Ectodermal cell (in vitro differentiated cells): ENCODE measurements around the gene ACTR6.

Source experiments
- H3K27ac ChIP-seq: 2 replicates; pipeline ENCODE4 v1.7.0; 2013; ENCODE audit warnings: mild to moderate bottlenecking, low read depth, low read length; ENCODE audit not compliant: insufficient read depth, poor library complexity, severe bottlenecking
- H3K27me3 ChIP-seq: 2 replicates; pipeline ENCODE4 v1.7.0; 2013; ENCODE audit warnings: mild to moderate bottlenecking, low read length; ENCODE audit not compliant: insufficient read depth, control insufficient read depth, poor library complexity, severe bottlenecking
- H3K36me3 ChIP-seq: one replicate; pipeline ENCODE4 v1.7.0; 2013; ENCODE audit warnings: low read length; ENCODE audit not compliant: control insufficient read depth, insufficient read depth
- H3K4me1 ChIP-seq: one replicate; pipeline ENCODE4 v1.7.0; 2013; ENCODE audit warnings: low read length; ENCODE audit not compliant: control insufficient read depth, insufficient read depth
- H3K4me3 ChIP-seq: 2 replicates; pipeline ENCODE4 v1.7.0; 2013; ENCODE audit warnings: low read depth, low read length, control low read depth; ENCODE audit not compliant: insufficient read depth
- H3K9me3 ChIP-seq: 2 replicates; pipeline ENCODE4 v1.7.0; 2013; ENCODE audit warnings: mild to moderate bottlenecking, low read length, moderate library complexity; ENCODE audit not compliant: control insufficient read depth
- WGBS, 2 experiments: methylation state at CpG; one replicate each; pipeline ENCODE4 v1.1.7; 2013; ENCODE audit warnings: missing lambda C conversion rate in 2 of 2; 5-methylcytosine and 5-hydroxymethylcytosine counted together

ACTR6 gene

GRCh38 chr12:100199347-100200149 is 1.1 kb upstream of the ACTR6 start:
- H3K9me3 ChIP-seq, result no peaks in the 10 kb centered on the region
- WGBS, 2 experiments, result 1% methylated on average over 79 of the region's 79 CpGs
- no peak overlapping the region for H3K27ac ChIP-seq
- no peaks in the 10 kb centered on the region for H3K36me3 ChIP-seq
- H3K27me3 ChIP-seq, result no peaks in the 10 kb centered on the region
- peaks cover 4% of the 10 kb centered on the region for H3K4me1 ChIP-seq
- peak overlapping the region; percentile 83 for H3K4me3 ChIP-seq

DNA sequence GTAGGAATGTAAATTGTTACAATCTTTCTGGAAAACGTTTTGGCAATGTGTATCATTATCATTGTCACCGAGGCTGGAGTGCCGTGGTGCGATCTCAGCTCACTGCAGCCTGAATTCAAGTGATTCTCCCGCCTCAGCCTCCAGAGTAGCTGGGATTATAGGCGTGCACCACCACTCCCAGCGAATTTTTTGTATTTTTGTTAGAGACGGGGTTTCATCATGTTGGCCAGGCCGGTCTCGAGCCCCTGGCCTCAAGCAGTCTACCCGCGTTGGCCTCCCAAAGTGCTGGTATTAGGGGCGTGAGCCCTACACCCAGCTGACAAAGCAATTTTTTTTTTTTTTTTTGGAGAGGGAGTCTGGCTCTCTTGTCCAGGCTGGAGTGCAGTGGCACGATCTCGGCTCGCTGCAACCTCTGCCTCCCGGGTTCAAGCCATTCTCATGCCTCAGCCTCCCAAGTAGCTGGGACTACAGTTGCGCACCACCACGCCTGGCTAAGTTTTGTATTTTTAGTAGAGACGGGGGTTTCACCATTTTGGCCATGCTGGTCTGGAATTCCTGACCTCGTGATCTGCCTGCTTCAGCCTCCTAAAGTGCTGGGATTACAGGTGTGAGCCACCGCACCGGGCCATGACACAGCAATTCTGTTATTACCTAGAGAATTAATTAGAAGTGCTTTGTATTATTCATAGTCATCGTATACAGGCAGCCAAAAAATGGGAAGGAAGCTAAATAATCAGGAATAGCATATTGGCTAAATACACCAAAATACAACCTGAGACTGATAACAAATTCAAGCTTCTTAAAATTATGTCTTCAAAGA is 1.2 kb downstream of the ACTR6 start:
- 88 to 90% methylated on average over 24 of the region's 24 CpGs for WGBS, 2 experiments
- Histone ChIP-seq H3K27me3 (no peaks in the 10 kb centered on the region), H3K36me3 (no peaks in the 10 kb centered on the region), H3K4me3 (peak overlapping the region; percentile 83), H3K4me1 (peaks cover 4% of the 10 kb centered on the region), H3K9me3 (no peaks in the 10 kb centered on the region), H3K27ac (no peak overlapping the region)

DNA sequence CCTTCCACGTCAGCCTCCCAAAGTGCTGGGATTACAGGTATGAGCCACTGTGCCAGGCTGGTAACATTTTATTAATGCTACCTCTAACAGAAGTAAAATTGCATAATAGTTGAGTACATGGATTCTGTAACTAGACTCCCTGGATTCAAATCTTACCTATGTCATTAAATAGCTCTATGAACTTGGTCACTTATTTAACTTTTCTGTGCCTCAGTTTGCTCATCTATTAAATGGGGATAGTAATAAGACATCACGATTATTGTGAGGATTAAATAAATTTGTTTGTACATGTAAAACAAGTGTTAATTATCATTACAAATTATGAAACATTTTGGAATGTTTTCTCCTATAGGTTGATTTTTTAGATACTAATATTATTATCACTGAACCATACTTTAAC is 6.7 kb downstream of the ACTR6 start:
- Histone ChIP-seq H3K4me3 (no peak overlapping the region), H3K27ac (no peak overlapping the region), H3K4me1 (no peaks in the 10 kb centered on the region), H3K27me3 (no peaks in the 10 kb centered on the region), H3K36me3 (peaks cover 17% of the 10 kb centered on the region), H3K9me3 (no peaks in the 10 kb centered on the region)
- WGBS, 2 experiments, result 100% methylated on average over 1 of the region's 2 CpGs

- WGBS, 2 experiments, result 92 to 94% methylated on average over 5 of the region's 5 CpGs
- Histone ChIP-seq H3K4me1 (no peaks in the 10 kb centered on the region), H3K4me3 (no peak overlapping the region), H3K36me3 (peaks cover 24% of the 10 kb centered on the region), H3K9me3 (no peaks in the 10 kb centered on the region), H3K27ac (no peak overlapping the region), H3K27me3 (no peaks in the 10 kb centered on the region)
These were observed 8.2 kb downstream of the ACTR6 start for GRCh38 chr12:100208834-100209233.

DNA sequence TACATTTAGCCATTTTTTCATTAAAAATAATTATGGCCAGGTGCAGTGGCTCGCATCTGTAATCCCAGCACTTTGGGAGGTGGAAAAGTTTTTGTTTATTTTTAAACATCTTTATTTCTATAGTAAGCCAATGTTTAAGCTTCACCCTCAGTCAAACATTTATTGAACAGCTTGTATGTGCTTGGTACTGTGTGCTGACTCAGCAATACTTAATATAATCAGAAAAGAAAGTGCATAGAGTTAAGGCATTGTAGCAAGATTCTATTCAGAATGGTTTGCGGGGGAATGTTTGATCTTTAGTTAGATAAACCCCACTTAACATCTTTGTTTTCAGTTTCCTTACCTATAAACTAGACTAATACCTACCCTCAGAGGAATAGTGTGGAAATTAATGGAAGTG is 11.1 kb downstream of the ACTR6 start:
- H3K27me3 ChIP-seq, result no peaks in the 10 kb centered on the region
- H3K27ac ChIP-seq, result no peak overlapping the region
- no peaks in the 10 kb centered on the region for H3K9me3 ChIP-seq
- 100% methylated on average over 1 of the region's 2 CpGs; no CpG with 5 or more reads in 1 of the 2 experiments for WGBS, 2 experiments
- H3K36me3 ChIP-seq, result peaks cover 30% of the 10 kb centered on the region
- no peak overlapping the region for H3K4me3 ChIP-seq
- no peaks in the 10 kb centered on the region for H3K4me1 ChIP-seq

GRCh38 chr12:100213016-100213891 is 12.6 kb downstream of the ACTR6 start:
- Histone ChIP-seq H3K27ac (no peak overlapping the region), H3K36me3 (peaks cover 30% of the 10 kb centered on the region), H3K4me1 (no peaks in the 10 kb centered on the region), H3K9me3 (no peaks in the 10 kb centered on the region), H3K4me3 (no peak overlapping the region), H3K27me3 (no peaks in the 10 kb centered on the region)
- WGBS, 2 experiments, result 91 to 92% methylated on average over 4 to 5 of the region's 5 CpGs

DNA sequence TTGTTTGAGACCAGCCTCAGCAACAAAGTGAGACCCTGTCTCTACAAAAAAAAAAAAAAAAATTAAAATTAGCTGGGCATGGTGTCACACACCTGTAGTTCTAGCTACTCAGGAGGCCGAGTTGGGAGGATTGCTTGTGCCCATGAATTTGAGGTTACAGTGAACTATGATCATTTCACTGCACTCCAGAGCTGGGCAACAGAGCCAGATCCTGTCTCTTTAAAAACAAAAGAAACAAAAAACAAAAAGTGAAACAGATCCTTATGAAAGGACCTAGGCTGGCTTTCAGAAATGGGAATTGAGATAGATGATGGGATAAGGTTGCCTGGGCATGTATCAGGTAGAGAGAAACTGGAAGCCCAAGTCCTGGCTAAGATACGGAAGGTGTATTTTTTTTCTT is 13.9 kb downstream of the ACTR6 start:
- H3K4me3 ChIP-seq, result no peak overlapping the region
- WGBS, 2 experiments, result 94 to 95% methylated on average over 1 of the region's 2 CpGs
- no peaks in the 10 kb centered on the region for H3K4me1 ChIP-seq
- H3K27me3 ChIP-seq, result no peaks in the 10 kb centered on the region
- H3K36me3 ChIP-seq, result peaks cover 23% of the 10 kb centered on the region
- no peak overlapping the region for H3K27ac ChIP-seq
- no peaks in the 10 kb centered on the region for H3K9me3 ChIP-seq

- Histone ChIP-seq H3K4me3 (no peak overlapping the region), H3K36me3 (peaks cover 21% of the 10 kb centered on the region)
These were observed 14.6 kb downstream of the ACTR6 start for GRCh38 chr12:100215209-100215608.

GRCh38 chr12:100216337-100216736 is 15.7 kb downstream of the ACTR6 start:
- Histone ChIP-seq H3K36me3 (peaks cover 19% of the 10 kb centered on the region), H3K4me1 (no peaks in the 10 kb centered on the region), H3K27me3 (no peaks in the 10 kb centered on the region), H3K4me3 (no peak overlapping the region), H3K27ac (no peak overlapping the region), H3K9me3 (no peaks in the 10 kb centered on the region)
- WGBS, 2 experiments, result 91 to 92% methylated on average over 4 of the region's 4 CpGs

More at GRCh38 chr12:100215209-100215608, 14.6 kb downstream of the ACTR6 start:
- 89 to 94% methylated on average over 1 of the region's 1 CpG for WGBS, 2 experiments
- Histone ChIP-seq H3K9me3 (no peaks in the 10 kb centered on the region), H3K27ac (no peak overlapping the region), H3K4me1 (no peaks in the 10 kb centered on the region), H3K27me3 (no peaks in the 10 kb centered on the region)
